Glutamatergic neuron (in vitro differentiated cells): ENCODE results near the gene BCL7A. TPM values are rescaled to one million over a fixed set of nuclear protein-coding genes. Genes with fewer than 3 reads are reported as not detected.
A peak's percentile ranks its signal among the peaks of the same experiment; 100 is the strongest.
"Not testable (repeated sequence)": the region's sequence is repeated elsewhere in the genome, so short reads cannot be mapped to it uniquely, and the experiment has no call there.

Experiments used
- DNase-seq: peaks from one replicate; pipeline ENCODE4 v3.0.0; 2022
- H3K27ac Mint-ChIP-seq: one replicate; pipeline ENCODE4 v1.8.0; 2020; ENCODE audit warnings: mild to moderate bottlenecking, mixed read lengths, inconsistent platforms; ENCODE audit not compliant: unreplicated experiment
- H3K27me3 Mint-ChIP-seq: one replicate; pipeline ENCODE4 v1.8.0; 2020; ENCODE audit warnings: mild to moderate bottlenecking, moderate library complexity, mixed read lengths, inconsistent platforms; ENCODE audit not compliant: unreplicated experiment
- H3K36me3 Mint-ChIP-seq: one replicate; pipeline ENCODE4 v1.8.0; 2020; ENCODE audit warnings: mild to moderate bottlenecking, mixed read lengths, inconsistent platforms; ENCODE audit not compliant: unreplicated experiment
- H3K4me1 Mint-ChIP-seq: one replicate; pipeline ENCODE4 v1.8.0; 2020; ENCODE audit warnings: mild to moderate bottlenecking, low read depth, mixed read lengths, inconsistent platforms; ENCODE audit not compliant: unreplicated experiment
- H3K4me3 Mint-ChIP-seq: one replicate; pipeline ENCODE4 v1.8.0; 2020; ENCODE audit warnings: mild to moderate bottlenecking, mixed read lengths, inconsistent platforms; ENCODE audit not compliant: unreplicated experiment
- H3K9me3 Mint-ChIP-seq: one replicate; pipeline ENCODE4 v1.8.0; 2020; ENCODE audit warnings: mild to moderate bottlenecking, moderate library complexity, mixed read lengths, inconsistent platforms; ENCODE audit not compliant: unreplicated experiment
- total RNA-seq: library from RNA; stranded (reverse); fragmentation: NEBNext Ultra II Directional; extraction: Animal tissue kit (Norgen Biotek cat#: 25700); gene quantifications from one replicate; pipeline ENCODE4 v1.2.1, GENCODE V29; 2021; ENCODE audit not compliant: unreplicated experiment
- TF ChIP-seq, protein P1 (sequence below): fragments of 200-600 bp; sonication (generic); IDR thresholded peaks from one replicate; pipeline ENCODE4 v1.5.0; 2021; ENCODE audit not compliant: partially characterized antibody, unreplicated experiment

The BCL7A gene
- total RNA-seq, 1 donor from 2014 or later, result 148 TPM

DNA sequence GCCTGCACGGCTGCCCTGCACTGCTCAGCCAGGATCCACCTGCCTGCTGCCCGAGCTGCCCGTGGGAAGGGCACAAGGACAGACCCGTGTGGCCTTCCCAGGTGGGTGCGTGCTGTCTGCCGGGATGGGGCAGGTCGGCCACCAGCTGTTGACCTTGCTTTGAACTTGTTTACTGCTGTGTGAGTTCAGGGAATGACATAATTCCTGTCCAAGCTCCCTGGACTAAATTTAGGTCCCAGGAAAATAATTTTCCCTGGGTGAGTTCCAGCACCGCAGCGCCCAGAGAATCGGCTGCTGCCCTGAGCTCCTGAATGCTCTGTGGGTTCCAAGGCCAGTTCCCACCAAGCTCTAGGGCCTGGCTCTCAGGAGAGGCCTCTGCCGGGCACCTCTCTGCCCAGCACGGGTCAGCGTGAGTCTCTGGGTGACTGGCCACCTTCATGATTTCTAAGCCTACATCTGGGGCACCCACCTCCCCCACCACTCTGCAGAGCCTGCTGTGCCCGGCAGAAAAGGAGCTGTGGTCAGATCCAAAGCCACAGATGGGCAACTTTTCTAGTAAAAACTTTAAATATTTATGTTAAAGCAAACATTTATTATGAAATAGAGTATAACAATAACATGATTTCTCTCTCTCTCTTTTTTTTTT lies 29.7 kb downstream of the BCL7A start:
- Mint-ChIP-seq H3K9me3 (peaks cover 10% of the 10 kb centered on the region), H3K27me3 (peaks cover 5% of the 10 kb centered on the region), H3K27ac (no peak overlapping the region), H3K4me3 (no peak overlapping the region), H3K36me3 (no peaks in the 10 kb centered on the region), H3K4me1 (peaks cover 1% of the 10 kb centered on the region)
- TF ChIP-seq, protein P1, sequence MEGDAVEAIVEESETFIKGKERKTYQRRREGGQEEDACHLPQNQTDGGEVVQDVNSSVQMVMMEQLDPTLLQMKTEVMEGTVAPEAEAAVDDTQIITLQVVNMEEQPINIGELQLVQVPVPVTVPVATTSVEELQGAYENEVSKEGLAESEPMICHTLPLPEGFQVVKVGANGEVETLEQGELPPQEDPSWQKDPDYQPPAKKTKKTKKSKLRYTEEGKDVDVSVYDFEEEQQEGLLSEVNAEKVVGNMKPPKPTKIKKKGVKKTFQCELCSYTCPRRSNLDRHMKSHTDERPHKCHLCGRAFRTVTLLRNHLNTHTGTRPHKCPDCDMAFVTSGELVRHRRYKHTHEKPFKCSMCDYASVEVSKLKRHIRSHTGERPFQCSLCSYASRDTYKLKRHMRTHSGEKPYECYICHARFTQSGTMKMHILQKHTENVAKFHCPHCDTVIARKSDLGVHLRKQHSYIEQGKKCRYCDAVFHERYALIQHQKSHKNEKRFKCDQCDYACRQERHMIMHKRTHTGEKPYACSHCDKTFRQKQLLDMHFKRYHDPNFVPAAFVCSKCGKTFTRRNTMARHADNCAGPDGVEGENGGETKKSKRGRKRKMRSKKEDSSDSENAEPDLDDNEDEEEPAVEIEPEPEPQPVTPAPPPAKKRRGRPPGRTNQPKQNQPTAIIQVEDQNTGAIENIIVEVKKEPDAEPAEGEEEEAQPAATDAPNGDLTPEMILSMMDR, result no peak
- DNase-seq, result no peak

DNA sequence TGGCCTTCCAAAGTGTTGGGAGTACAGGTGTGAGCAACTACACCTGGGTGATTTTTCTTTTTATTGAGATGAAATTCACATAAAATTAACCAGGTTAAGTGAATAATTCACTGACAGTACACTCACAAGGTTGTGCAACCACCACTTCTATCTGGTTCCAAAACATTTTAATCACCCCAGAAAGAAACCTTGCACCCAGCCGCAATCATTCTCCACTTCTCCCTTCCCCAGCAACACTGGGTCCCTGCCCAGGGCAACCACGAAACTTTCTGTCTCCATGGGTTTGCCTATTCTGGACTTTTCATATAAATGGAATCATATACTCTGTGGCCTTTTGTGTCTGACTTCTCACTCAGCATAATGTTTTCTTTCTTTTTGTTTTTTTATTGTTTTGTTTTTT lies 30.6 kb downstream of the BCL7A start:
- no peak overlapping the region for H3K4me3 Mint-ChIP-seq
- TF ChIP-seq, protein P1, result no peak

DNA sequence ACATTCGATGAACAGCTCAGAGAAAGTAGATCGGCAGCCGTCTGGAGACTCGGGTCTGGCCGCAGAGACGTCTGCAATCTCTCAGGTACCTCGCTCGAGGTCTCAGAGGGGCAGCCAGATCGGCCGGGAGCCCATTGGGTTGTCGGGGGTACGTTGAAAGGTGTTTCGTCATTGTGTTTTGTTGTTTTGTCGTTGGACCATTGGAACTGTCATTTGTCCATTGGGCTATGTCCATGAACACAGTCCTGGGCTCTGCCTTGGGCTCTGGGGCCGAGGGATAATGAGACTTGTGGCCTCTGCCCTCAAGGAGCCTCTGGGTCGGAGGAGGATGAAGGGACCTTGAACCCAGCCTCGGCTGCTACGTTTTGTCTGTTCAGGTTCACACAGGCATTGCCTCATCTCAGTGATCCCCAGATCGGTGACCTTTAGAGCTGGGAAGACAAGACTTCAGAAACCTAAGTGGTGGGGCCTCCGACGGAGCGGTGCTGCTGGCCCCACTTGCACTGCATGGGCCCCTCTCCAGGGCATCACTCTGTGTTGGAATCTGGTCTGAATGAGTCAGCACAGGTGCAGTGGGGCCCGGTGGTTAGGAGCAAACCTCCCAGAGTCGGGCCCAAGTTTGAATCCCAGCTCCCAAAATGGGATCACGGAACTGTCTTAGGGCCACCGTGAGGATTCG lies 33.3 kb downstream of the BCL7A start:
- peaks cover 4% of the 10 kb centered on the region for H3K27me3 Mint-ChIP-seq
- H3K4me3 Mint-ChIP-seq, result no peak overlapping the region
- H3K9me3 Mint-ChIP-seq, result peaks cover 10% of the 10 kb centered on the region
- no peak for DNase-seq
- H3K36me3 Mint-ChIP-seq, result no peaks in the 10 kb centered on the region
- peak overlapping the region; percentile 64 for H3K27ac Mint-ChIP-seq
- TF ChIP-seq, protein P1, result no peak
- H3K4me1 Mint-ChIP-seq, result peaks cover 1% of the 10 kb centered on the region

More for the DNA sequence above, 30.6 kb downstream of the BCL7A start:
- no peak for DNase-seq
- Mint-ChIP-seq H3K27ac (no peak overlapping the region), H3K9me3 (peaks cover 13% of the 10 kb centered on the region), H3K4me1 (peaks cover 1% of the 10 kb centered on the region), H3K36me3 (no peaks in the 10 kb centered on the region), H3K27me3 (peaks cover 5% of the 10 kb centered on the region)

DNA sequence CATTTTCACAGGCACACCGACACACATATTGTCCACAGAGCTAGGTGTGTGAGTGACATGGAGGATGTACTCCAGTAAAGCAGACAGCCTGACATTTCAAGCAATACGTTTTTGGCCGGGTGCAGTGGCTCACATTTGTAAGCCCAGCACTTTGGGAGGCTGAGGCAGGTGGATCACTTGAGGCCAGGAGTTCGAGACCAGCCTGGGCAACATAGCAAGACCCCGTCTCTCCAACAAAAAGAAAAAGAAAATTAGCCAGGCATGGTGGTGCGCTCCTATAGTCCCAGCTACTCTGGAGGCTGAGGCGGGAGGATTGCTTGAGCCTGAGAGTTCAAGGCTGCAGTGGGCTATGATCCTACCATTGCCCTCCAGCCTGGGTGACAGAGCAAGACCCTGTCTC lies 34.7 kb downstream of the BCL7A start:
- H3K36me3 Mint-ChIP-seq, H3K27ac Mint-ChIP-seq, H3K27me3 Mint-ChIP-seq, H3K9me3 Mint-ChIP-seq, DNase-seq, H3K4me1 Mint-ChIP-seq, H3K4me3 Mint-ChIP-seq: not testable (repeated sequence)

DNA sequence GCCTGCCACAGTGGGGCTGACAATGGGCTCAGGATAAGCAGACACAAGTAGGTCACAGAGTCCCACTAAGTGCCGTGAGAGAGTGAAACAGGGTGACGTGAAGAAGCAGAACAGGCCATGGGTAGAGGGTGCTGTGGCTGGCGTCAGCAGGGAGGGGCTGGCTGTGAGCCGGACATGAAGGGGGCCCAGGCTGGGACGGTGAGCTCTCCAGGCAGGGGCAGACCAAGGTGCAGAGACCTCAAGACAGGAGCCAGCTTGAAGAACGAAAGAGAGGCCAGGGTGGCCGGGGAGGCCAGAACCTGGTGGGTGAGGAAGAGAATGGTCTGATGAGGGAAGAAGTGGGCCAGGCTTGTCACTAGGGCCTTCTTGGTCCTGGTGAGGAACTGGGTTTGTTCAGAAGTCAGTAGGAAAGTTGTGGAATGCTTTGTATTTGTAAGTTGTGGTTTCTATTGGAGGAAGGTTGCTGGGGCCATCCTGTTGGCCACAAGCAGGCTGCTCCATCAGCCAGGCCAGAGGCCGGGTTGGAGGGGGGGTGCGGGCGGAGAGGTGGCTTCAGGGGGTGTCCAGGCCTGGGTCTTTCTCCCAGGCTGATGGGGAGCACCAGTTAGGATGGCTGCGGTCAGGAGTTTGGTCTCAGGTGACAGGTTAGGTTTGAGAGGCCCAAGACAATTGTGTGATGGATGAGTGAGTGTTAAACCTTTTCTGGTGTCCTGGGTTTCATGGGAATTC lies 35.5 kb downstream of the BCL7A start:
- DNase-seq, result no peak
- H3K27ac Mint-ChIP-seq, result peak overlapping the region; percentile 28
- H3K36me3 Mint-ChIP-seq, result no peaks in the 10 kb centered on the region
- H3K4me1 Mint-ChIP-seq, result peaks cover 1% of the 10 kb centered on the region
- TF ChIP-seq, protein P1, result no peak
- no peak overlapping the region for H3K4me3 Mint-ChIP-seq
- peaks cover 6% of the 10 kb centered on the region for H3K9me3 Mint-ChIP-seq
- peaks cover 5% of the 10 kb centered on the region for H3K27me3 Mint-ChIP-seq
